NB4 (cell line): ENCODE measurements around the gene SHB.

Experiments
- DNase-seq: peaks from one replicate; pipeline ENCODE4 v3.0.0; 2010; ENCODE audit warnings: low read depth
- H3K4me3 ChIP-seq: one replicate; pipeline ENCODE4 v1.5.1; 2011; ENCODE audit warnings: mild to moderate bottlenecking, low read depth, low read length, moderate library complexity
- MYC ChIP-seq: IDR thresholded peaks from 2 replicates; pipeline ENCODE4 v1.6.1; 2011; ENCODE audit warnings: low read depth, low read length
- POLR2A ChIP-seq: IDR thresholded peaks from 2 replicates; pipeline ENCODE4 v1.6.1; 2011; ENCODE audit warnings: mild to moderate bottlenecking; ENCODE audit not compliant: insufficient read length; ENCODE audit errors: extremely low read depth
- TF ChIP-seq, protein P1 (sequence below): IDR thresholded peaks from 2 replicates; pipeline ENCODE4 v1.6.1; 2011; ENCODE audit warnings: low read depth, low read length
- TF ChIP-seq, protein P2 (sequence below): IDR thresholded peaks from one replicate; pipeline ENCODE4 v1.5.1; 2012; ENCODE audit warnings: low read depth, low read length

SHB gene

GRCh38 chr9:38058452-38059232 is 10.4 kb downstream of the SHB start:
- TF ChIP-seq MYC (no peak), POLR2A (no peak)
- TF ChIP-seq, protein P1, sequence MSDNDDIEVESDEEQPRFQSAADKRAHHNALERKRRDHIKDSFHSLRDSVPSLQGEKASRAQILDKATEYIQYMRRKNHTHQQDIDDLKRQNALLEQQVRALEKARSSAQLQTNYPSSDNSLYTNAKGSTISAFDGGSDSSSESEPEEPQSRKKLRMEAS = no peak
- TF ChIP-seq, protein P2, sequence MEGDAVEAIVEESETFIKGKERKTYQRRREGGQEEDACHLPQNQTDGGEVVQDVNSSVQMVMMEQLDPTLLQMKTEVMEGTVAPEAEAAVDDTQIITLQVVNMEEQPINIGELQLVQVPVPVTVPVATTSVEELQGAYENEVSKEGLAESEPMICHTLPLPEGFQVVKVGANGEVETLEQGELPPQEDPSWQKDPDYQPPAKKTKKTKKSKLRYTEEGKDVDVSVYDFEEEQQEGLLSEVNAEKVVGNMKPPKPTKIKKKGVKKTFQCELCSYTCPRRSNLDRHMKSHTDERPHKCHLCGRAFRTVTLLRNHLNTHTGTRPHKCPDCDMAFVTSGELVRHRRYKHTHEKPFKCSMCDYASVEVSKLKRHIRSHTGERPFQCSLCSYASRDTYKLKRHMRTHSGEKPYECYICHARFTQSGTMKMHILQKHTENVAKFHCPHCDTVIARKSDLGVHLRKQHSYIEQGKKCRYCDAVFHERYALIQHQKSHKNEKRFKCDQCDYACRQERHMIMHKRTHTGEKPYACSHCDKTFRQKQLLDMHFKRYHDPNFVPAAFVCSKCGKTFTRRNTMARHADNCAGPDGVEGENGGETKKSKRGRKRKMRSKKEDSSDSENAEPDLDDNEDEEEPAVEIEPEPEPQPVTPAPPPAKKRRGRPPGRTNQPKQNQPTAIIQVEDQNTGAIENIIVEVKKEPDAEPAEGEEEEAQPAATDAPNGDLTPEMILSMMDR = no peak
- H3K4me3 ChIP-seq = no peak overlapping the region
- DNase-seq = no peak

GRCh38 chr9:38057416-38058195 is 11.4 kb downstream of the SHB start:
- no peak overlapping the region for H3K4me3 ChIP-seq
- TF ChIP-seq MYC = no peak
- TF ChIP-seq, protein P1 = no peak
- TF ChIP-seq, protein P2 = no peak
- no peak for TF ChIP-seq POLR2A
- peak; percentile 33 for DNase-seq

- no peak overlapping the region for H3K4me3 ChIP-seq
- TF ChIP-seq, protein P1 = no peak
- TF ChIP-seq POLR2A = no peak
- DNase-seq = no peak
Observed at GRCh38 chr9:38054653-38055052, 14.4 kb downstream of the SHB start.

DNA sequence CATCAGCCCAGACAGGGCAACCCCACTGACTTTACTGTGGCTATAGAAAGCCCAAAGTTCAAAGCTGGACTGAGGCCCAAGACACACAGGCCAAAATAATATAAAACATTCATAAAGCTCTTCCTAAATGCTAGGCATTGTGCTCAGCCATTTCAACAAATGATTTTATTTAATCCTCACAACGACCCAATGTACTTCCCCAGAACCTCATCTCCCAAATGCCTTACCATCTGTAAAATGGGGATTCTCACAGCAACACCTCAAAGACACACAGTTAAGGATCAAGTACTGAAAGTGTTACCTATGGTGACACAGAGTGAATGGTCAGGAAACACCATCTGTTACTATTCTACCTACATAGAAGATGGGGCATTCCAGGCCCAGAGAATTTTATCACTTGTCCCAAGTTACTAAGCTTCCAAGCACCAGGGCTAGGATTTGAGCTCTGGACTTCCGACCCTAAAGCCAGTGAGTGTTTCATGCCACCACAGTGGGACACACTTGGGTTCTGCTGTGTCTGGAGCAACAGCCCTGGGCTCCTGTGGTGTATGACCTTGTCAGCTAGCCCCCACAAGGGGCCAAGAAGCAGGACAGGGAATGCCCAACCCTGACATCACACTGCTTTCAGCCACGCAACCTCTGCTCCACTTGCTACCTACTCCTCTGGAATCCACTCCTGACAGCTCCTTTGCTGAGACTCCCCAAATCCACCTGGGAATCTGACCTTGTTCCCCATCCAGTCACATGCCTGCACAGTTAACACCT is 15.1 kb downstream of the SHB start:
- no peak overlapping the region for H3K4me3 ChIP-seq
- TF ChIP-seq, protein P2 = no peak
- TF ChIP-seq MYC (no peak), POLR2A (no peak)
- TF ChIP-seq, protein P1 = no peak
- no peak for DNase-seq

DNA sequence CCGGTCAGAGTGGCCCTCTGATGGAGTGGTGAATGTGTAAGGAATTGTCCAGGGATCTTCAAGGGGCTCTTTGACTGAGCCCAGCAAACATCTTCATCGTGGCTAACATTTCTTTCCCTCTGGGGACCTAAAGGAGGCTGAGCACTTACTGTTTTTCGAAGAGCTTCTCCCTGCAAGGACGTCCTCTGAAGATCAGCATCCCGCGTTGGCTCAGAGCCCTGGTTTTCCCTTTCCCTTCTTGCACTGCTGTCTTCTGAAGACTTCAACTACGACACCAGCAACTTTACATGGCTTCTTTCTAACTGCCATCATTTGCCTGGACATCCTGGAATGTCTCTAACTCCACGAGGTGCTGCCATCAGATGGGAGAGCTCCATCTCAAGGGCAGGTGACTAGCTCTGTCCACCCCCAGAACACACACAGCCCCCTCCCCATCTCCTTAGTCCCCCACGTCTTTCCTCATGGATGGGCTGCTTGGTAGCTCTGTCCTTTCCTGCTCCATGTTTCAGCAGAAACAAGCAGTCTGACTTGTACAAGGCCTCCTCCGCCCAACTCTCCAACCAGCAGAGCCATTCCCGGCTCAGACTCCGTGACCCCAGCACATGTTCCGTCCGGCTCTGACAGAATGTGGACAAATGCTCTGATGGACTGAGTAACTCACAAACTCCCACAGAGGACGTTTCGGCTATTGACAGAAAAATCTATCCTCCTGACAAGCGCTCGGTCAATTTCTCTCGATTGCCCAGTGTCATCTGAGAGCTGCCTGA is 17.1 kb downstream of the SHB start:
- TF ChIP-seq MYC = no peak
- TF ChIP-seq, protein P1 = no peak
- no peak for TF ChIP-seq POLR2A
- TF ChIP-seq, protein P2 = no peak
- no peak for DNase-seq
- no peak overlapping the region for H3K4me3 ChIP-seq
